Gastroesophageal sphincter (tissue), 3 donors: ENCODE measurements around the gene SMIM12.

Source experiments
- POLR2A ChIP-seq, 2 donors: fragments of 450-650 bp; IDR thresholded peaks; one replicate each; pipeline ENCODE4 v1.6.1; 2017; ENCODE audit warnings: antibody characterized with exemption in 2 of 2, mild to moderate bottlenecking in 2 of 2, moderate library complexity in 1 of 2
- POLR2AphosphoS5 ChIP-seq: sonication (generic); formaldehyde crosslinking; IDR thresholded peaks from one replicate; pipeline ENCODE4 v1.6.1; 2017; ENCODE audit warnings: antibody characterized with exemption
- TF ChIP-seq, protein P1 (sequence below), 4 experiments: fragments of 200-600 bp in 2 of 4; fragments of 450-650 bp in 2 of 4; sonication (generic) in 1 of 4; IDR thresholded peaks; one replicate each; pipeline ENCODE4 v1.5.1; 2017 to 2019; ENCODE audit warnings: antibody characterized with exemption in 4 of 4, mild to moderate bottlenecking in 2 of 4, moderate library complexity in 2 of 4

DNA sequence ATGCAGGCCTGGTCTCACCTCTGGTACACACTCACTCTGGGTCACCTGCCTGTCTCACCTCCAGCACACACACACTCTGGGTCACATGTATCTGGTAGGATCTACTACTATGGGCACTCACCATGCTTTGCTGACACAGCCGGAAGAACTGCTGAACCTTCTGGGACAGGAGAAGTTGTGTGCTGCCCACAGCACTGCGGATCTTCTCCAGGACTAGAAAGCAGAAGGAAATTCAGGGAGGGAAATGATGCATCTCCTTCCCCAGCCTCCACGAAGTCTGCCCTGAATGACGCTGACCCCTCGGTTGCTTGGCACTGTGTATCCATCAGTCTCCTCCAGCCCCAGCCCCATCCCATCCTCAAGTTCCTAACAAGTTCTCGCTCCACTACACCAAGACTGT lies 7.9 kb upstream of the SMIM12 start:
- TF ChIP-seq, protein P1, sequence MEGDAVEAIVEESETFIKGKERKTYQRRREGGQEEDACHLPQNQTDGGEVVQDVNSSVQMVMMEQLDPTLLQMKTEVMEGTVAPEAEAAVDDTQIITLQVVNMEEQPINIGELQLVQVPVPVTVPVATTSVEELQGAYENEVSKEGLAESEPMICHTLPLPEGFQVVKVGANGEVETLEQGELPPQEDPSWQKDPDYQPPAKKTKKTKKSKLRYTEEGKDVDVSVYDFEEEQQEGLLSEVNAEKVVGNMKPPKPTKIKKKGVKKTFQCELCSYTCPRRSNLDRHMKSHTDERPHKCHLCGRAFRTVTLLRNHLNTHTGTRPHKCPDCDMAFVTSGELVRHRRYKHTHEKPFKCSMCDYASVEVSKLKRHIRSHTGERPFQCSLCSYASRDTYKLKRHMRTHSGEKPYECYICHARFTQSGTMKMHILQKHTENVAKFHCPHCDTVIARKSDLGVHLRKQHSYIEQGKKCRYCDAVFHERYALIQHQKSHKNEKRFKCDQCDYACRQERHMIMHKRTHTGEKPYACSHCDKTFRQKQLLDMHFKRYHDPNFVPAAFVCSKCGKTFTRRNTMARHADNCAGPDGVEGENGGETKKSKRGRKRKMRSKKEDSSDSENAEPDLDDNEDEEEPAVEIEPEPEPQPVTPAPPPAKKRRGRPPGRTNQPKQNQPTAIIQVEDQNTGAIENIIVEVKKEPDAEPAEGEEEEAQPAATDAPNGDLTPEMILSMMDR (IDR thresholded peaks at IDR 0.05), result no peak
- TF ChIP-seq POLR2A (IDR thresholded peaks at IDR 0.05) (no peak), POLR2AphosphoS5 (no peak)
